HepG2 (cell line): ENCODE measurements around the gene PRCD. TPM values are rescaled to one million over a fixed set of nuclear protein-coding genes. Genes with fewer than 3 reads are reported as not detected.

ENCODE experiments used
- BRCA1 ChIP-seq: sonication (generic); formaldehyde crosslinking; IDR thresholded peaks from 2 replicates; pipeline ENCODE4 v1.4.0; 2020; ENCODE audit warnings: missing genetic modification reagents
- CHCHD3 ChIP-seq: sonication (generic); formaldehyde crosslinking; IDR thresholded peaks from 2 replicates; pipeline ENCODE4 v1.8.0; 2022; ENCODE audit warnings: mild to moderate bottlenecking, missing genetic modification reagents, moderate library complexity
- FOXK2 ChIP-seq: fragments of 450-650 bp; IDR thresholded peaks from 2 replicates; pipeline ENCODE4 v1.6.1; 2016
- GTF2F1 ChIP-seq: fragments of 150-350 bp; IDR thresholded peaks from 2 replicates; pipeline ENCODE4 v1.6.1; 2014; ENCODE audit warnings: low read length
- HNF4A ChIP-seq: sonication (generic); formaldehyde crosslinking; IDR thresholded peaks from 2 replicates; pipeline ENCODE4 v1.4.0; 2020; ENCODE audit warnings: missing genetic modification reagents
- NCOR1 ChIP-seq: fragments of 200-600 bp; sonication (generic); IDR thresholded peaks from 2 replicates; pipeline ENCODE4 v1.7.0; 2017; ENCODE audit warnings: antibody characterized with exemption, low read length, borderline replicate concordance
- ONECUT2 ChIP-seq: sonication (generic); formaldehyde crosslinking; IDR thresholded peaks from 2 replicates; pipeline ENCODE4 v1.4.0; 2020; ENCODE audit warnings: missing genetic modification reagents
- SMARCC2 ChIP-seq: fragments of 450-650 bp; IDR thresholded peaks from 2 replicates; pipeline ENCODE4 v1.6.1; 2017; ENCODE audit warnings: antibody characterized with exemption, mild to moderate bottlenecking
- ZBTB3 ChIP-seq: sonication (generic); formaldehyde crosslinking; IDR thresholded peaks from 2 replicates; pipeline ENCODE4 v1.4.0; 2020; ENCODE audit warnings: low read depth, mild to moderate bottlenecking, moderate library complexity, missing genetic modification reagents, borderline replicate concordance
- ZFP1 ChIP-seq: IDR thresholded peaks from 2 replicates; pipeline ENCODE4 v1.6.1; 2016
- ZNF558 ChIP-seq: sonication (generic); formaldehyde crosslinking; IDR thresholded peaks from 2 replicates; pipeline ENCODE4 v1.9.0; 2022; ENCODE audit warnings: mild to moderate bottlenecking, missing genetic modification reagents, borderline replicate concordance
- polyA plus RNA-seq, 8 experiments: library from polyadenylated mRNA; depleted of rRNA in 3 of 8; stranded (reverse) in 7 of 8; unstranded in 1 of 8; fragments of >200 nt; fragmentation: Illumina TruSeq in 4 of 8; extraction: Trizol in 4 of 8; gene quantifications; 2 replicates each; pipeline versions ENCODE4 v1.2.1 to v1.2.3, GENCODE V29; 2011 to 2016; ENCODE audit warnings: low read depth in 4 of 8, missing spikeins in 1 of 8, mixed read lengths in 1 of 8; ENCODE audit not compliant: insufficient read depth in 1 of 8
- total RNA-seq, 5 experiments: library from RNA; depleted of rRNA; stranded (reverse); fragments of >200 nt; fragmentation: Illumina TruSeq; extraction: Trizol; gene quantifications; 2 replicates each; pipeline ENCODE4 v1.2.3, GENCODE V29; 2016; ENCODE audit warnings: low read depth in 1 of 5
- TF ChIP-seq, protein P1 (sequence below): sonication (generic); formaldehyde crosslinking; IDR thresholded peaks from 2 replicates; pipeline ENCODE4 v1.9.0; 2021; ENCODE audit warnings: mild to moderate bottlenecking, missing genetic modification reagents
- TF ChIP-seq, protein P2 (sequence below): sonication (generic); formaldehyde crosslinking; IDR thresholded peaks from 2 replicates; pipeline ENCODE4 v1.8.1; 2023; ENCODE audit warnings: mild to moderate bottlenecking, missing genetic modification reagents, borderline replicate concordance
- TF ChIP-seq, protein P3 (sequence below): sonication (generic); formaldehyde crosslinking; IDR thresholded peaks from 2 replicates; pipeline ENCODE4 v1.8.0; 2022; ENCODE audit warnings: low read depth, missing genetic modification reagents
- TF ChIP-seq, protein P4 (sequence below): sonication (generic); formaldehyde crosslinking; IDR thresholded peaks from 2 replicates; pipeline ENCODE4 v1.8.1; 2023; ENCODE audit warnings: missing genetic modification reagents, mild to moderate bottlenecking, borderline replicate concordance
- TF ChIP-seq, protein P5 (sequence below): sonication (generic); formaldehyde crosslinking; IDR thresholded peaks from 2 replicates; pipeline ENCODE4 v1.5.1; 2020; ENCODE audit warnings: mild to moderate bottlenecking, missing genetic modification reagents, borderline replicate concordance

Gene PRCD
- total and polyA plus RNA-seq, 2 of the 13 experiments (the other 11 are each of a cell fraction or from before 2014, with no cell fraction given): 0.51 TPM; not detected in 1

DNA sequence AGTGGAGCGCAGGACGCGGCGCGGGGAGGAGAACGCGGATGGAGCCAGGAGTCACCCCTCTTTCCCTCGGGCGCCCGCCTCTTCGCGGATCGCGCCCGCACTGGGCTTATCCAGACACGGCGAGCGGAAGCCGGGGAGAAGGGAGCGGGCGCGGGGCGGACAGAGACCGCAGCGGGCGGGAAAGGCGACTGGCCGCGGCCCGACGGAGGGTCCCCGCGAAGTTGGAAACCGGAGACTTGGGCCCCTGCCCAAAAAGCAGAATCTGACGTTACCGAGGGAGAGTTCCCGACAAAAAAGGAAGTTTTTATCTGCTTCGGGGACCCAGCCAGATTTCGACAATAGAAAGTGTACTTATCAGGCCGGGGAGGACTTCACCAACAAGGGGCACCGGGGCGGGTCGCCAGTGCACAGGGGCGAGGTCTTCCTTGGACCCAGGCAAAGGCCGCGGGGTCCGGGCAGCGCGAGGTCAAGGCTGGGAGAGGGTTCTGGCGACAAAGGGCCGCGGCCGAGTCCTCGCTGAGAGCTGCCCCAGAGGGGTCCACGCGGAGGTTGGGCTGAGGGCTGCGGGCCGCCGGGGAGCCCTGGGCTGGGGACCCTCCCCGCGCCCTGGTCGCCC lies 45.3 kb downstream of the PRCD start (continued):
- TF ChIP-seq, protein P1, sequence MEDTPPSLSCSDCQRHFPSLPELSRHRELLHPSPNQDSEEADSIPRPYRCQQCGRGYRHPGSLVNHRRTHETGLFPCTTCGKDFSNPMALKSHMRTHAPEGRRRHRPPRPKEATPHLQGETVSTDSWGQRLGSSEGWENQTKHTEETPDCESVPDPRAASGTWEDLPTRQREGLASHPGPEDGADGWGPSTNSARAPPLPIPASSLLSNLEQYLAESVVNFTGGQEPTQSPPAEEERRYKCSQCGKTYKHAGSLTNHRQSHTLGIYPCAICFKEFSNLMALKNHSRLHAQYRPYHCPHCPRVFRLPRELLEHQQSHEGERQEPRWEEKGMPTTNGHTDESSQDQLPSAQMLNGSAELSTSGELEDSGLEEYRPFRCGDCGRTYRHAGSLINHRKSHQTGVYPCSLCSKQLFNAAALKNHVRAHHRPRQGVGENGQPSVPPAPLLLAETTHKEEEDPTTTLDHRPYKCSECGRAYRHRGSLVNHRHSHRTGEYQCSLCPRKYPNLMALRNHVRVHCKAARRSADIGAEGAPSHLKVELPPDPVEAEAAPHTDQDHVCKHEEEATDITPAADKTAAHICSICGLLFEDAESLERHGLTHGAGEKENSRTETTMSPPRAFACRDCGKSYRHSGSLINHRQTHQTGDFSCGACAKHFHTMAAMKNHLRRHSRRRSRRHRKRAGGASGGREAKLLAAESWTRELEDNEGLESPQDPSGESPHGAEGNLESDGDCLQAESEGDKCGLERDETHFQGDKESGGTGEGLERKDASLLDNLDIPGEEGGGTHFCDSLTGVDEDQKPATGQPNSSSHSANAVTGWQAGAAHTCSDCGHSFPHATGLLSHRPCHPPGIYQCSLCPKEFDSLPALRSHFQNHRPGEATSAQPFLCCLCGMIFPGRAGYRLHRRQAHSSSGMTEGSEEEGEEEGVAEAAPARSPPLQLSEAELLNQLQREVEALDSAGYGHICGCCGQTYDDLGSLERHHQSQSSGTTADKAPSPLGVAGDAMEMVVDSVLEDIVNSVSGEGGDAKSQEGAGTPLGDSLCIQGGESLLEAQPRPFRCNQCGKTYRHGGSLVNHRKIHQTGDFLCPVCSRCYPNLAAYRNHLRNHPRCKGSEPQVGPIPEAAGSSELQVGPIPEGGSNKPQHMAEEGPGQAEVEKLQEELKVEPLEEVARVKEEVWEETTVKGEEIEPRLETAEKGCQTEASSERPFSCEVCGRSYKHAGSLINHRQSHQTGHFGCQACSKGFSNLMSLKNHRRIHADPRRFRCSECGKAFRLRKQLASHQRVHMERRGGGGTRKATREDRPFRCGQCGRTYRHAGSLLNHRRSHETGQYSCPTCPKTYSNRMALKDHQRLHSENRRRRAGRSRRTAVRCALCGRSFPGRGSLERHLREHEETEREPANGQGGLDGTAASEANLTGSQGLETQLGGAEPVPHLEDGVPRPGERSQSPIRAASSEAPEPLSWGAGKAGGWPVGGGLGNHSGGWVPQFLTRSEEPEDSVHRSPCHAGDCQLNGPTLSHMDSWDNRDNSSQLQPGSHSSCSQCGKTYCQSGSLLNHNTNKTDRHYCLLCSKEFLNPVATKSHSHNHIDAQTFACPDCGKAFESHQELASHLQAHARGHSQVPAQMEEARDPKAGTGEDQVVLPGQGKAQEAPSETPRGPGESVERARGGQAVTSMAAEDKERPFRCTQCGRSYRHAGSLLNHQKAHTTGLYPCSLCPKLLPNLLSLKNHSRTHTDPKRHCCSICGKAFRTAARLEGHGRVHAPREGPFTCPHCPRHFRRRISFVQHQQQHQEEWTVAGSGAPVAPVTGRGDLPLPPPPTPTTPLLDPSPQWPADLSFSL: no peak
- TF ChIP-seq SMARCC2 (no peak), NCOR1 (no peak), BRCA1 (no peak), FOXK2 (no peak), HNF4A (CRISPR knock-in tag) (peak; percentile 48), CHCHD3 (0 out of 2 replicates have a peak, but pooled peaks have one; percentile 53), ONECUT2 (CRISPR knock-in tag) (no peak), GTF2F1 (no peak), ZBTB3 (CRISPR knock-in tag) (no peak), ZFP1 (CRISPR knock-in tag) (no peak), ZNF558 (CRISPR knock-in tag) (0 out of 2 replicates have a peak, but pooled peaks have one; percentile 39)
- TF ChIP-seq, protein P2, sequence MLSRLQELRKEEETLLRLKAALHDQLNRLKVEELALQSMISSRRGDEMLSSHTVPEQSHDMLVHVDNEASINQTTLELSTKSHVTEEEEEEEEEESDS (CRISPR knock-in tag): no peak
- TF ChIP-seq, protein P3, sequence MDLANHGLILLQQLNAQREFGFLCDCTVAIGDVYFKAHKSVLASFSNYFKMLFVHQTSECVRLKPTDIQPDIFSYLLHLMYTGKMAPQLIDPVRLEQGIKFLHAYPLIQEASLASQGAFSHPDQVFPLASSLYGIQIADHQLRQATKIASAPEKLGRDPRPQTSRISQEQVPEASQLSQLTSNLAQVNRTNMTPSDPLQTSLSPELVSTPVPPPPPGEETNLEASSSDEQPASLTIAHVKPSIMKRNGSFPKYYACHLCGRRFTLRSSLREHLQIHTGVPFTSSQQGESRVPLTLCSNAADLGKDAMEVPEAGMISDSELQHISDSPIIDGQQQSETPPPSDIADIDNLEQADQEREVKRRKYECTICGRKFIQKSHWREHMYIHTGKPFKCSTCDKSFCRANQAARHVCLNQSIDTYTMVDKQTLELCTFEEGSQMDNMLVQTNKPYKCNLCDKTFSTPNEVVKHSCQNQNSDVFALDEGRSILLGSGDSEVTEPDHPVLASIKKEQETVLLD: no peak
- TF ChIP-seq, protein P4, sequence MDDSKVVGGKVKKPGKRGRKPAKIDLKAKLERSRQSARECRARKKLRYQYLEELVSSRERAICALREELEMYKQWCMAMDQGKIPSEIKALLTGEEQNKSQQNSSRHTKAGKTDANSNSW (CRISPR knock-in tag): no peak; the same call in 1 of the 2 replicates
- TF ChIP-seq, protein P5, sequence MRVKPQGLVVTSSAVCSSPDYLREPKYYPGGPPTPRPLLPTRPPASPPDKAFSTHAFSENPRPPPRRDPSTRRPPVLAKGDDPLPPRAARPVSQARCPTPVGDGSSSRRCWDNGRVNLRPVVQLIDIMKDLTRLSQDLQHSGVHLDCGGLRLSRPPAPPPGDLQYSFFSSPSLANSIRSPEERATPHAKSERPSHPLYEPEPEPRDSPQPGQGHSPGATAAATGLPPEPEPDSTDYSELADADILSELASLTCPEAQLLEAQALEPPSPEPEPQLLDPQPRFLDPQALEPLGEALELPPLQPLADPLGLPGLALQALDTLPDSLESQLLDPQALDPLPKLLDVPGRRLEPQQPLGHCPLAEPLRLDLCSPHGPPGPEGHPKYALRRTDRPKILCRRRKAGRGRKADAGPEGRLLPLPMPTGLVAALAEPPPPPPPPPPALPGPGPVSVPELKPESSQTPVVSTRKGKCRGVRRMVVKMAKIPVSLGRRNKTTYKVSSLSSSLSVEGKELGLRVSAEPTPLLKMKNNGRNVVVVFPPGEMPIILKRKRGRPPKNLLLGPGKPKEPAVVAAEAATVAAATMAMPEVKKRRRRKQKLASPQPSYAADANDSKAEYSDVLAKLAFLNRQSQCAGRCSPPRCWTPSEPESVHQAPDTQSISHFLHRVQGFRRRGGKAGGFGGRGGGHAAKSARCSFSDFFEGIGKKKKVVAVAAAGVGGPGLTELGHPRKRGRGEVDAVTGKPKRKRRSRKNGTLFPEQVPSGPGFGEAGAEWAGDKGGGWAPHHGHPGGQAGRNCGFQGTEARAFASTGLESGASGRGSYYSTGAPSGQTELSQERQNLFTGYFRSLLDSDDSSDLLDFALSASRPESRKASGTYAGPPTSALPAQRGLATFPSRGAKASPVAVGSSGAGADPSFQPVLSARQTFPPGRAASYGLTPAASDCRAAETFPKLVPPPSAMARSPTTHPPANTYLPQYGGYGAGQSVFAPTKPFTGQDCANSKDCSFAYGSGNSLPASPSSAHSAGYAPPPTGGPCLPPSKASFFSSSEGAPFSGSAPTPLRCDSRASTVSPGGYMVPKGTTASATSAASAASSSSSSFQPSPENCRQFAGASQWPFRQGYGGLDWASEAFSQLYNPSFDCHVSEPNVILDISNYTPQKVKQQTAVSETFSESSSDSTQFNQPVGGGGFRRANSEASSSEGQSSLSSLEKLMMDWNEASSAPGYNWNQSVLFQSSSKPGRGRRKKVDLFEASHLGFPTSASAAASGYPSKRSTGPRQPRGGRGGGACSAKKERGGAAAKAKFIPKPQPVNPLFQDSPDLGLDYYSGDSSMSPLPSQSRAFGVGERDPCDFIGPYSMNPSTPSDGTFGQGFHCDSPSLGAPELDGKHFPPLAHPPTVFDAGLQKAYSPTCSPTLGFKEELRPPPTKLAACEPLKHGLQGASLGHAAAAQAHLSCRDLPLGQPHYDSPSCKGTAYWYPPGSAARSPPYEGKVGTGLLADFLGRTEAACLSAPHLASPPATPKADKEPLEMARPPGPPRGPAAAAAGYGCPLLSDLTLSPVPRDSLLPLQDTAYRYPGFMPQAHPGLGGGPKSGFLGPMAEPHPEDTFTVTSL (CRISPR knock-in tag): no peak
